Jurkat, Clone E6-1 (cell line): ENCODE measurements around the gene RARG.

Experiments used
- DNase-seq: peaks from one replicate; pipeline ENCODE4 v3.0.0-alpha.2; 2011; ENCODE audit warnings: low read depth, low spot score
- H3K4me3 ChIP-seq: 2 replicates; pipeline ENCODE4 v1.5.1; 2011; ENCODE audit warnings: mild to moderate bottlenecking, low read length, control low read depth, moderate library complexity

RARG gene

GRCh38 chr12:53225635-53226424, 6.2 kb downstream of the RARG start:
- H3K4me3 ChIP-seq: no peak overlapping the region
- no peak for DNase-seq

DNA sequence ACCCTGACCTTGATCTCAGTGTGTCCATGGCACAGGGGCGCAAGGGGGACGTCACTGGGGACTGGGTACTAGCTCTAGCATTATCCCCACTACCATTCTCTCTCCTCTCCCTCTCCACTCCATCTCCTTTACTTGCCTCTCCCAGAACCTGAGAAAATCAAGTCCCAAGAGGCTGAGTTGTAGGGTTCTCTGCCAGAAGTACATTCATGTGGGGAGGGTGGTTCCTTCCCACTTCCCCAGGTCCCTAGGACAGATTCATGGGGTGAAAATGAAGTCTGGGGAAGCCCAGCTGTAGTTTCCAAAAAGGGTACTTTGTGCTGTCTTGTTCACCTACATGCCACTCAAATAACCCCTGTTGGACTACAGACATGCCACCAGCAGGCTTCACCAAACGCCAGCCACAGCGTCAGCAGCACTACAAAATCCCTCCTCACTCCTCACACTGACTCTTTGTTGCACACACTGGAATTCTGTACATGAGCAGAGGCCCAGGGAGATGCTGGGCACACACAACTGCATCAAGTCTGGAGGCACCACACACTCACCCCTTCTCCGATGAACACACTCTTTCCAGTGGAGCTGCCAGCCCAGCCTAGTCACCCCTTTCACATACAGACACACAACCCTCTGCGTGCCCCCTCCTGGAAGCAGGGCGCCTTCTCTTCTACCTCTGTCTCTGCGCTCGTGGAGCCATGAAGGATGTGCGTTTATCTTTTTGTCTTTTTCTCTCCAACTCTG, 6.9 kb downstream of the RARG start:
- H3K4me3 ChIP-seq: no peak overlapping the region
- DNase-seq: no peak

DNA sequence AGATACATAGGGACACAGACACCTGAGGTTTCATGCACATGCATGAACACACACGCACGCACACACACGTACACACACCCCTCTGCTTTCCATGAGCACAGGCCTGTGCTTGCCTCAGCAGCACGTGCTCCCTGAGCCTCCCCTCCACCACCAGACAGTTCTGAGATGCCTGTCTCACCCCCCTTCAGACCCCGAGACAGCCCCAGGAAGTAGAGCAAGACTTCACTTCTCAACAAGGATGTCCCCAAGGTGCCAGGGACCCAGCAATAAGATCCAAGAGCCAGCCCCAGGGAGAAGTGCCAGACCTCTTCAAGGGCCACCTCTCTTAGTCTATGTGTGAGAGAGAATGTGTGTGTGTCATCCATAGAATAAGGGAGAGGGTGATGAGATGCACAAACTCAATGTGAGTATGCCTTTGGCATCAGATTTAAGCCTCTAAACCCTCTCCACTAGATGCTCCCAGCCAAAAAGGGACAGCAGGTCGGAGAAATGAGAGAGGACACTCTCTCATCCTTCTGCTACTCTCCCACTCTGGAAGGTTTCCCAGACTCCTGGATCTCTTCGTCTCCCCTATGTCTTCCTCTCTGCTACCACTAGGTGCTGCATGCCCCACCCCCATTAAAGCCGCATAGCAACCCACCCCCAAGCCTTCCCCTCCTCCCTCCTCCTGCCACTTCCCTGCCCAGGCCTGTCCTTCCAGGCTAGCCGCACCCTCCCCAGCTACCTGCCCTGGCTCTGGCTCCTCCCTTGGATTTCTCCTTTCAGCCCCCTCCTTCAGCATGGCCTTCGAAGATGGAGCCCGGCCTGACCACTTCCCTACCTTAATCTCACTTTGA, 7.7 kb downstream of the RARG start:
- peak overlapping the region; percentile 20; the same call in 1 of the 2 replicates for H3K4me3 ChIP-seq
- DNase-seq: no peak

- H3K4me3 ChIP-seq: peak overlapping the region; percentile 20
- peak; percentile 51 for DNase-seq
These were observed 8.5 kb downstream of the RARG start for GRCh38 chr12:53223389-53224060.

GRCh38 chr12:53222806-53223261, 9.2 kb downstream of the RARG start:
- no peak for DNase-seq
- no peak overlapping the region for H3K4me3 ChIP-seq

DNA sequence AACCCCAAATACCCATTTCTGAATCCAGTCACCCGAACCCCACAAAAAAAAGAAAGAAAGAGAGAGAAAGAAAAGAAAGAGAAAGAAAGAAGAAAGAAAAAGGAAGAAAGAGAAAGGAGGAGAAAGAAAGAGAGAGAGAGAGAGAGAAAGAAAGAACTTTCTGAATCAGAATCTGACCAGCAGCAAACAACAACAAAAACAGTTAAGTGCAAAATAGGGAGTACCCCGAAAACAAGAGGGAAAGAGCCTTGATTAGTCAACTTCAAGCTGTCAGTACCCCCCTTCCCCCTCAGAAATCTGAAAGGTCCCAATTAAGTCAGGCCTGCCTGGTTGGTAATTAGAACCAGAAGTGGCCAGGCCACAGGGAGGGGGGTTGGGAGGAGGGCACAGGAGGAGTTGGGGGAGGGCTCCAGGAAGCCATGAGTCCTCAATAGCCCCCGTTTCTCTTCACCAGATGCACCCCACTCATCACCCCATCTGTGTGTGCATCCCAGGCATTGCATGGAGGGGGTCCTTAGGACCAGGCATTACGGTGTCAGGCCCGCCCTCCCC, 9.8 kb downstream of the RARG start:
- no peak for DNase-seq
- H3K4me3 ChIP-seq: peak overlapping the region; percentile 76

GRCh38 chr12:53221203-53222080, 10.6 kb downstream of the RARG start:
- no peak for DNase-seq
- peak overlapping the region; percentile 76 for H3K4me3 ChIP-seq

DNA sequence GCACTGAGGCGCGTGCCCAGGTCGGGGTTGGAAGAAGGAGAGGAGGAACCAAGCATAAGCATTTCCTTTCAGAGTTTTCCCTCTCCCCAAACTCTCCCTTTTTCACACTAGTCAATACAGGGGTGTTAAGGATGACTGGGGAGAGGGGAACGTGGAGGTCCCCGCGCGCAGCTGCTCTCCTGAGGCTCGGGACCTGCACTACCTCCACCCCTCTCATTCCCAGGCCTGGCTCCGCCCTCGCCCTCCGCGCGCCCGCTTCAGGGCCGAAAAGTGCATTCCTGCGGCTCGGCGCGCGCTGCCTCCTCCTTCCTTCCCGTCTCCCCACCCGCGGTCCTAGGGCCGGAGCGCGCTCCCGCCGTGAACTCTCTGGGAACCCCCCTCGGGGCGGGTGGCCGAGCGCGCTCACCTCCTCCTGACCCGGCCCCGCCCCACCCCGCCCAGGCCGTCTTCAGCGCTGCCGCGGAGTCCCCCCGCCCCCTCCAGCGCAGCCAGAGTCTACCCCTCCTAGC, 11.3 kb downstream of the RARG start:
- H3K4me3 ChIP-seq: peak overlapping the region; percentile 76

GRCh38 chr12:53219956-53220693, 11.9 kb downstream of the RARG start:
- DNase-seq: peak; percentile 68

More for the DNA sequence above, 11.3 kb downstream of the RARG start:
- peak; percentile 81 for DNase-seq

DNA sequence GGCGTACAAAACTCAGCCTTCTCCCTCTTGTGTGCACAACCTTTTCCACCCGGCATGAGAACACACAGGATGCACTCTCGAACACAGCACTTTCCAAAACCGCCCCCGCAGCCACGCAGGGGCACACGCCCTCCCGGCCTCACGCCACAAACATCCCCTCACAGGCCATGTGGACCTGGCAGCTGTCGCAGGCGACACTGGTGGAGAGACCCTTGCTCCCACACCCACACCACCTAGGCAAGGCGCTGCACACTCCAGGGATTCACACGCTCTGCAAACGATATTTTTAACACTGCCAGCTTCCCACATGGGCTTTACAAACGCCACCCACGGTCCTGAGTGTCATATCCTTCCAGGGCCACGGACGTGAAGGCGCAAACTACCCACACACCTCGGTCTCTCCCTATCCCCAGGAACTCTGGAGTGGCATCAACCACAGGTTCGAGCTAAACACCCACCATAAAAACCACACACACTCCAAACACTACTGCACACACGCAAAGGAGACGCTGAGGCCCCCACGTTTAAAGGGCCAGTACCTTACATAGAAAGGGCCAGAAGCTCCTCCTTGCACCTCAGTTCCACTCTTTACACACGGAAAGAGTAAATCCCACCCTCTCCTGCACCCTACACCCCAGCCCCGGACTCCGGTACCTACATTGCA, 12.6 kb downstream of the RARG start:
- peak overlapping the region; percentile 76 for H3K4me3 ChIP-seq
- no peak for DNase-seq

More at GRCh38 chr12:53219956-53220693, 11.9 kb downstream of the RARG start:
- H3K4me3 ChIP-seq: peak overlapping the region; percentile 76

DNA sequence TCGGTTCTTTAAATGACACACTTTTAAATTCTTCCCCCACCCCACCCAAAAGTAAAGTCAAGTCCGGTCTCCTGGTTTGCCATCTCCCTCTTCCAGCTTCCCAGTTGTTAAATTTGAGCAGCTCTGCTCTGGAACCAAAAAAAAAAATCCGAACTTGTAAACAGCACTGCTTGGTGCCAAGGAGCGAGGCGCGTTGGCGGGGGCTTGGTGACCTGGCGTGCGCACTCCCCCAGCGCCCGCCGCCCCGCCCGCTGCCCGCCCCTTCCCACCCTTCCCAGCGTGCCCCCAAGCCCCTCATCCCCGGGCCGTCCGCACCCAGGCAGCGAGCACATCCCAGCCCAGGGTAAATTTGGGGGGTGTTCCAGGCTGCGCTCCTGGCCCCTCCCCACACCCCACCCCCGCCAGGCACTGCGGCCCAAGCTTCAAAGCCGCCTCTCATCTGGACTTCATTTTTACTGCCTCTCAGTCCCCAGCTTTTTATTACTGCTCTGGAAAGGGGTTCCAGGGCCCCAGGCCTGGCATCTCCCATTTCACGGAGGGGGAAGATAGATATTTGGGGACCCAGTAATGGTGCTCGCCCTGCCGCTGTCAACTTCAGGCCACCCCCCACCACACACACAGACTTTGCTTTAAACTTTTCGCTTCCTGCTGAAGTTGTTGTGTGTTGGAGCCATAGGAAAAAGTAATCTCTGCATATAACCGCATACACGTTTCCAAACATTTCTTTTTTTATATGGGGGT, 13.3 kb downstream of the RARG start:
- DNase-seq: no peak

GRCh38 chr12:53217931-53218307, 14.1 kb downstream of the RARG start:
- no peak for DNase-seq
- H3K4me3 ChIP-seq: no peak overlapping the region

More for the DNA sequence above, 13.3 kb downstream of the RARG start:
- no peak overlapping the region for H3K4me3 ChIP-seq

DNA sequence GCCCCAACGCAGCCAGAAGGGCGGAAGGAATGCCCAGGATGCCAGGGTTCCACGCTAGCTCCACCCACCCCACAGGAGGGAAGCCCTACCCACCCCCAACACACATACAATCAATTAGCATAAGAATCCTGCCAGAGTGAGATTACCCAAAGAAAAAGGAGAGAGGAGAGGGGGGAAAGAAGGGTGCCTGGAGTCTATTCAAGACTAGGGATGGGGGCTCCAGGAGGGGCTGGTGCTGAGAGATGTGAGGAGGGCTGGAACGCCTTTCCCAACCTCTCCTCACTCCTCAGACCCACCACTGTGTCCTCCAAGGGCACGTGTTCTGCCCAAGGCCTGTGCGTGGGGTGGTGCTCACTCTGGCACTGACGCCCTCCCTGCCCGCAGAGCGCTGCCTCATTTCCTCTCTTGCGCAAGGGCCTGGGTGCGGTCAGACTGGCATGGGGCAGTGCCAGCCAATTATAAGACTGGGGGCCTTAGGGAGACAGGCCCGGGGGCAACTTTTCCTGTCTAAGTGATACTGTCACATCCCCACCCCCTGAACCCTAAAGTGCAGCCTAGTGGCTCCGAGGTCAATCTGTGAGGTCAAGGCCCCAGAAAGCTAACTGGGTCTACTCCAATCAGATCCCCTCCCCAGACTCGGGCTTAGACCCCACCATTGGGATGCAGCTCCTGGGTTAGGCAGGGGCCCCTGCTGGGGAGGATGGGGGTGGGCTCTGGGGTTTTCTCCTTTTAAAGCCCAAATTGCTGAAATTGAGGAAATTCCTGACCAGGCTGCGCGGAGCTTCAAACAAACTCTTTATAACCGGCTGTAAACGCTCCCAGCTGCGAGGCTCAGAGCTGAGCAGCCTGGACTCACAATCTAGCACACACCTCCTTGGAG, 14.7 kb downstream of the RARG start:
- no peak for DNase-seq
- H3K4me3 ChIP-seq: no peak overlapping the region

- no peak for DNase-seq
- H3K4me3 ChIP-seq: no peak overlapping the region
These were observed 16.5 kb downstream of the RARG start for GRCh38 chr12:53215497-53215896.
